GM12875 (cell line): ENCODE results near the gene TNFSF9.
A peak's percentile ranks its signal among the peaks of the same experiment; 100 is the strongest.

ENCODE experiments used
- H3K4me3 ChIP-seq: one replicate; pipeline ENCODE4 v1.5.1; 2011; ENCODE audit warnings: low read depth, low read length, control low read depth
- CTCF ChIP-seq: IDR thresholded peaks from 2 replicates; pipeline ENCODE4 v1.5.1; 2011; ENCODE audit warnings: low read depth, mild to moderate bottlenecking, control low read depth, inconsistent platforms, low read length, moderate library complexity, borderline replicate concordance; ENCODE audit not compliant: insufficient read depth

Gene TNFSF9

GRCh38 chr19:6510618-6511017 lies 20.2 kb upstream of the TNFSF9 start:
- no peak overlapping the region for H3K4me3 ChIP-seq
- no peak for TF ChIP-seq CTCF

GRCh38 chr19:6514089-6514488 lies 16.7 kb upstream of the TNFSF9 start:
- TF ChIP-seq CTCF = no peak
- no peak overlapping the region for H3K4me3 ChIP-seq

- no peak overlapping the region for H3K4me3 ChIP-seq
- TF ChIP-seq CTCF = no peak
Measured at GRCh38 chr19:6514926-6515544, 15.8 kb upstream of the TNFSF9 start.

GRCh38 chr19:6516018-6516658 lies 14.7 kb upstream of the TNFSF9 start:
- TF ChIP-seq CTCF = no peak
- H3K4me3 ChIP-seq = peak overlapping the region; percentile 84

GRCh38 chr19:6516659-6517291 lies 14.1 kb upstream of the TNFSF9 start:
- TF ChIP-seq CTCF = peak; percentile 94
- peak overlapping the region; percentile 84 for H3K4me3 ChIP-seq

- no peak for TF ChIP-seq CTCF
- H3K4me3 ChIP-seq = peak overlapping the region; percentile 43
Measured at GRCh38 chr19:6518145-6518911, 12.5 kb upstream of the TNFSF9 start.
